IMR-90 (cell line): ENCODE measurements around the gene ANKRD9. TPM values are rescaled to one million over a fixed set of nuclear protein-coding genes. Genes with fewer than 3 reads are reported as not detected.

Experiments
- ATAC-seq: fragments of 200-7000 bp; cut with Tn5 transposase; 2 replicates; pipeline ENCODE4 v1.9.1; 2020; ENCODE audit warnings: low read depth, mild to moderate bottlenecking, moderate library complexity
- BruUV-seq: library from RNA; stranded (reverse); fragments of 400-500 nt; replicated peaks from 2 replicates; lab custom pipeline; 2021; lab: Mats Ljungman, UMichigan
- CTCF ChIA-PET: fragments of 300-600 bp; formaldehyde crosslinking; extraction: SDS; loops from one replicate; lab custom pipeline; 2021; ENCODE audit warnings: antibody characterized with exemption; lab: Yijun Ruan, JAX
- POLR2A ChIA-PET: fragments of 300-600 bp; sonication (Branson Sonifier 250); formaldehyde crosslinking; loops from one replicate; lab custom pipeline; 2022; ENCODE audit warnings: antibody characterized with exemption; ENCODE audit not compliant: unreplicated experiment; lab: Charles Lee
- DNase-seq: peaks from one replicate; pipeline ENCODE4 v3.0.0; 2013
- H2AFZ ChIP-seq: replicated peaks from 2 replicates; pipeline ENCODE3; 2013; ENCODE audit warnings: low read length, mild to moderate bottlenecking; ENCODE audit not compliant: poor library complexity
- H2AK5ac ChIP-seq: 2 replicates; pipeline ENCODE4 v1.6.1; 2013; ENCODE audit warnings: low read depth, low read length, inconsistent platforms
- H2AK9ac ChIP-seq: replicated peaks from 2 replicates; pipeline ENCODE3; 2013; ENCODE audit warnings: mild to moderate bottlenecking, low read depth, low read length, moderate library complexity; ENCODE audit not compliant: poor library complexity
- H2BK120ac ChIP-seq: 2 replicates; pipeline ENCODE4 v1.6.1; 2013; ENCODE audit warnings: low read depth, low read length, inconsistent platforms
- H2BK15ac ChIP-seq: 3 replicates; pipeline ENCODE4 v1.6.1; 2013; ENCODE audit warnings: low read depth, low read length, inconsistent platforms
- H2BK20ac ChIP-seq: 2 replicates; pipeline ENCODE4 v1.6.1; 2013; ENCODE audit warnings: low read depth, mild to moderate bottlenecking, inconsistent platforms, low read length, moderate library complexity
- H2BK5ac ChIP-seq: 2 replicates; pipeline ENCODE4 v1.6.1; 2013; ENCODE audit warnings: mild to moderate bottlenecking, low read depth, low read length, inconsistent platforms; ENCODE audit not compliant: poor library complexity, severe bottlenecking
- H3K14ac ChIP-seq: replicated peaks from 2 replicates; pipeline ENCODE4 v1.6.1; 2013; ENCODE audit warnings: low read depth, low read length, inconsistent platforms
- H3K18ac ChIP-seq: 2 replicates; pipeline ENCODE4 v1.6.1; 2013; ENCODE audit warnings: low read depth, low read length, control low read depth
- H3K23ac ChIP-seq: 2 replicates; pipeline ENCODE4 v1.6.1; 2013; ENCODE audit warnings: low read depth, low read length, inconsistent platforms
- H3K27ac ChIP-seq: 2 replicates; pipeline ENCODE4 v1.5.1; 2013; ENCODE audit warnings: mild to moderate bottlenecking, control low read depth, low read length; ENCODE audit not compliant: insufficient read depth
- H3K27me3 ChIP-seq: 2 replicates; pipeline ENCODE4 v1.6.1; 2013; ENCODE audit warnings: low read length; ENCODE audit not compliant: control insufficient read depth, insufficient read depth
- H3K36me3 ChIP-seq: 2 replicates; pipeline ENCODE4 v1.6.1; 2013; ENCODE audit warnings: low read length, mixed read lengths; ENCODE audit not compliant: control insufficient read depth, insufficient read depth
- H3K4ac ChIP-seq: 2 replicates; pipeline ENCODE4 v1.6.1; 2013; ENCODE audit warnings: low read depth, low read length, inconsistent platforms
- H3K4me1 ChIP-seq: 2 replicates; pipeline ENCODE4 v1.6.1; 2013; ENCODE audit warnings: low read length, mixed read lengths; ENCODE audit not compliant: control insufficient read depth, insufficient read depth
- H3K4me2 ChIP-seq: 2 replicates; pipeline ENCODE4 v1.6.1; 2013; ENCODE audit warnings: low read depth, mild to moderate bottlenecking, control low read depth, low read length, moderate library complexity
- H3K4me3 ChIP-seq: 2 replicates; pipeline ENCODE4 v1.5.1; 2013; ENCODE audit warnings: low read depth, mild to moderate bottlenecking, control low read depth, low read length, moderate library complexity; ENCODE audit not compliant: insufficient read depth
- H3K56ac ChIP-seq: 2 replicates; pipeline ENCODE4 v1.6.1; 2013; ENCODE audit warnings: low read length, inconsistent platforms; ENCODE audit not compliant: insufficient read depth; ENCODE audit errors: extremely low read depth
- H3K79me1 ChIP-seq, 2 experiments: 2 replicates each; pipeline ENCODE4 v1.6.1; 2013; ENCODE audit warnings: low read length in 2 of 2, inconsistent platforms in 1 of 2, low read depth in 1 of 2
- H3K9ac ChIP-seq: 2 replicates; pipeline ENCODE4 v1.6.1; 2013; ENCODE audit warnings: low read depth, low read length, control low read depth
- H3K9me1 ChIP-seq: 2 replicates; pipeline ENCODE4 v1.6.1; 2013; ENCODE audit warnings: low read length, inconsistent platforms; ENCODE audit not compliant: insufficient read depth
- H3K9me3 ChIP-seq: 2 replicates; pipeline ENCODE4 v1.6.1; 2013; ENCODE audit warnings: low read length; ENCODE audit not compliant: control insufficient read depth, insufficient read depth
- H4K20me1 ChIP-seq: 2 replicates; pipeline ENCODE4 v1.6.1; 2013; ENCODE audit warnings: low read length, inconsistent platforms; ENCODE audit not compliant: insufficient read depth
- H4K5ac ChIP-seq: 2 replicates; pipeline ENCODE4 v1.6.1; 2013; ENCODE audit warnings: mild to moderate bottlenecking, low read depth, low read length, control low read depth
- H4K8ac ChIP-seq, 2 experiments: 2 replicates each; pipeline ENCODE4 v1.6.1; 2013; ENCODE audit warnings: low read depth in 2 of 2, low read length in 2 of 2, control low read depth in 1 of 2, inconsistent platforms in 1 of 2
- H4K91ac ChIP-seq: 2 replicates; pipeline ENCODE4 v1.6.1; 2013; ENCODE audit warnings: low read depth, low read length, inconsistent platforms; ENCODE audit not compliant: insufficient read depth
- FOS ChIP-seq: fragments of 150-350 bp; IDR thresholded peaks from 2 replicates; pipeline ENCODE4 v1.6.1; 2016; ENCODE audit warnings: low read depth, low read length
- RCOR1 ChIP-seq: IDR thresholded peaks from 2 replicates; pipeline ENCODE4 v1.6.1; 2012; ENCODE audit warnings: mild to moderate bottlenecking, low read length, improper control_type of control experiment; ENCODE audit not compliant: insufficient replicate concordance
- USF2 ChIP-seq: fragments of 150-350 bp; IDR thresholded peaks from 2 replicates; pipeline ENCODE4 v1.6.1; 2017; ENCODE audit warnings: mild to moderate bottlenecking, antibody characterized with exemption, low read length, low read depth
- WGBS, 2 experiments: methylation state at CpG; one replicate each; pipeline versions ENCODE4 v1.1.5 to v1.1.7; 2013; ENCODE audit warnings: missing lambda C conversion rate in 2 of 2; ENCODE audit not compliant: insufficient read length in 1 of 2; ENCODE audit errors: extremely low coverage in 2 of 2; 5-methylcytosine and 5-hydroxymethylcytosine counted together
- dilution Hi-C: fragments of 300-500 bp; cut with HindIII; formaldehyde crosslinking; loops from one replicate; pipeline ENCODE4 v1.14.3; 2018; ENCODE audit warnings: low sequenced_read_pairs; ENCODE audit not compliant: unreplicated experiment
- in situ Hi-C: fragments of 300-500 bp; cut with MboI; formaldehyde crosslinking; loops from 3 replicates; pipeline ENCODE4 v1.14.3; 2019; ENCODE audit warnings: low sequenced_read_pairs, inconsistent platforms, mixed read lengths
- intact Hi-C: fragments of 100-400 bp; cut with micrococcal nuclease; formaldehyde crosslinking; loops from 2 replicates; pipeline ENCODE4 v1.10.0; 2022
- polyA plus RNA-seq, 3 experiments: library from polyadenylated mRNA; depleted of rRNA; stranded (reverse); fragments of >200 nt; gene quantifications; 2 replicates each; pipeline ENCODE4 v1.2.3, GENCODE V29; 2012; ENCODE audit warnings: low replicate concordance in 1 of 3
- total RNA-seq: library from RNA; depleted of rRNA; stranded (reverse); fragments of >200 nt; gene quantifications from 2 replicates; pipeline ENCODE4 v1.2.3, GENCODE V29; 2012
- TF ChIP-seq, protein P1 (sequence below): conservative IDR thresholded peaks from 2 replicates; pipeline ENCODE4 v1.5.1; 2012; ENCODE audit warnings: mild to moderate bottlenecking, low read depth, low read length, improper control_type of control experiment

ANKRD9 gene
- total and polyA plus RNA-seq, 2 of the 4 experiments (the other 2 are of a cell fraction), result 3.9 to 15.7 TPM

GRCh38 chr14:102558556-102558955, 49.0 kb upstream of the ANKRD9 start:
- no peak overlapping the region for H3K27ac ChIP-seq
- H2BK120ac ChIP-seq, result no peak overlapping the region

More at GRCh38 chr14:102558556-102558955, 49.0 kb upstream of the ANKRD9 start:
- H3K9me3 ChIP-seq, result 0 out of 2 replicates have a peak, but pooled peaks cover under 1% of the 10 kb centered on the region
- POLR2A ChIA-PET, result no interaction called here
- no peak overlapping the region for H2AK9ac ChIP-seq
- H2BK20ac ChIP-seq, result no peak overlapping the region
- no peak overlapping the region for H4K8ac ChIP-seq
- H3K79me1 ChIP-seq, result no peaks in the 10 kb centered on the region
- dilution Hi-C loops (no loop called here), in situ Hi-C loops (no loop called here), intact Hi-C loops (no loop called here)
- H2AK5ac ChIP-seq, result no peak overlapping the region
- H4K20me1 ChIP-seq, result no peaks in the 10 kb centered on the region
- H3K9ac ChIP-seq, result no peak overlapping the region
- no TSS peak for BruUV-seq
- H3K4me1 ChIP-seq, result peaks cover 1% of the 10 kb centered on the region; the same call in 1 of the 2 replicates
- no peak overlapping the region for H3K4me3 ChIP-seq
- H4K5ac ChIP-seq, result no peak overlapping the region
- no peak overlapping the region for H2BK5ac ChIP-seq
- H3K4ac ChIP-seq, result no peak overlapping the region
- ATAC-seq, result no peak
- no peak for DNase-seq
- no peaks in the 10 kb centered on the region for H3K36me3 ChIP-seq
- no peak overlapping the region for H4K91ac ChIP-seq
- H3K9me1 ChIP-seq, result no peaks in the 10 kb centered on the region
- no peak overlapping the region for H2AFZ ChIP-seq
- H3K4me2 ChIP-seq, result no peak overlapping the region
- no peak overlapping the region for H2BK15ac ChIP-seq
- WGBS, 2 experiments, result no CpG with 5 or more reads among the region's 4 CpGs
- CTCF ChIA-PET, result interaction anchor here (0.6 kb wide), 1 partner anchor 22 kb away, joined by 3 read pairs; no protein-coding TSS in a partner anchor
- TF ChIP-seq, protein P1, sequence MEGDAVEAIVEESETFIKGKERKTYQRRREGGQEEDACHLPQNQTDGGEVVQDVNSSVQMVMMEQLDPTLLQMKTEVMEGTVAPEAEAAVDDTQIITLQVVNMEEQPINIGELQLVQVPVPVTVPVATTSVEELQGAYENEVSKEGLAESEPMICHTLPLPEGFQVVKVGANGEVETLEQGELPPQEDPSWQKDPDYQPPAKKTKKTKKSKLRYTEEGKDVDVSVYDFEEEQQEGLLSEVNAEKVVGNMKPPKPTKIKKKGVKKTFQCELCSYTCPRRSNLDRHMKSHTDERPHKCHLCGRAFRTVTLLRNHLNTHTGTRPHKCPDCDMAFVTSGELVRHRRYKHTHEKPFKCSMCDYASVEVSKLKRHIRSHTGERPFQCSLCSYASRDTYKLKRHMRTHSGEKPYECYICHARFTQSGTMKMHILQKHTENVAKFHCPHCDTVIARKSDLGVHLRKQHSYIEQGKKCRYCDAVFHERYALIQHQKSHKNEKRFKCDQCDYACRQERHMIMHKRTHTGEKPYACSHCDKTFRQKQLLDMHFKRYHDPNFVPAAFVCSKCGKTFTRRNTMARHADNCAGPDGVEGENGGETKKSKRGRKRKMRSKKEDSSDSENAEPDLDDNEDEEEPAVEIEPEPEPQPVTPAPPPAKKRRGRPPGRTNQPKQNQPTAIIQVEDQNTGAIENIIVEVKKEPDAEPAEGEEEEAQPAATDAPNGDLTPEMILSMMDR, result no peak
- TF ChIP-seq RCOR1, result no peak
- TF ChIP-seq USF2, result no peak
- TF ChIP-seq FOS, result no peak
- H3K27me3 ChIP-seq, result no peaks in the 10 kb centered on the region
- H3K14ac ChIP-seq, result no peak overlapping the region
- no peak overlapping the region for H3K56ac ChIP-seq
- H3K23ac ChIP-seq, result no peak overlapping the region
- H3K18ac ChIP-seq, result no peak overlapping the region
